GM12892 (cell line): ENCODE measurements around the gene CACNA2D1.

Experiments used
- POLR2A ChIP-seq: IDR thresholded peaks from 2 replicates; pipeline ENCODE4 v1.6.1; 2011; ENCODE audit warnings: low read depth, low read length, control low read depth
- TAF1 ChIP-seq: IDR thresholded peaks from 2 replicates; pipeline ENCODE4 v1.6.1; 2011; ENCODE audit warnings: low read depth, mild to moderate bottlenecking, control low read depth, low read length, borderline replicate concordance

GRCh38 chr7:82428186-82428961, 15.2 kb downstream of the CACNA2D1 start:
- TF ChIP-seq POLR2A = no peak
- no peak for TF ChIP-seq TAF1
